G401.6 (cell line): ENCODE results near the gene GSTA3.
"Not testable (repeated sequence)": the region's sequence is repeated elsewhere in the genome, so short reads cannot be mapped to it uniquely, and the experiment has no call there.

Source experiments
- FAIRE-seq: peaks from 2 replicates; lab custom pipeline; 2012; peaks lifted over from hg19 to GRCh38; lab: Jason Lieb, UNC

The GSTA3 gene

DNA sequence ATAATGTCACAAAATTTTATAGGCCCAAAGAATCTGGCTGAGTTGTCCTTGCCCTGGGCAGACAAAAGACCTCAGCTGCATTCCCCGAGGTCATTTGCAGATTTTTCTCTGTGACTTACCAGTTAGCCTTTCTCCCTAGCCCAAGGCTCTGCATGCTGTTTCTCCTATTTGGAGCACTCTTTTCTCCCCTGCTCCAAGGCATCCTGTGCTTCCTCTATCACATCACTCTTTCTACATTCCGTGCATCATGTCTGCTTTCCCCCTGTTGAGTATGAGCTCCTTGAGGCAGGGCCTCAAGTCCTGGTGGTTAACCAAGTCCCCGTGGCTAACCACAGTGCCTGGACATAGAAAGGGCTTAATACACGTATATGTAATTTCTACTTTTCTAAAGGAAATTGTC, 593 bp upstream of the GSTA3 start:
- no peak for FAIRE-seq

GRCh38 chr6:52909131-52909530, 367 bp downstream of the GSTA3 start:
- FAIRE-seq: no peak

DNA sequence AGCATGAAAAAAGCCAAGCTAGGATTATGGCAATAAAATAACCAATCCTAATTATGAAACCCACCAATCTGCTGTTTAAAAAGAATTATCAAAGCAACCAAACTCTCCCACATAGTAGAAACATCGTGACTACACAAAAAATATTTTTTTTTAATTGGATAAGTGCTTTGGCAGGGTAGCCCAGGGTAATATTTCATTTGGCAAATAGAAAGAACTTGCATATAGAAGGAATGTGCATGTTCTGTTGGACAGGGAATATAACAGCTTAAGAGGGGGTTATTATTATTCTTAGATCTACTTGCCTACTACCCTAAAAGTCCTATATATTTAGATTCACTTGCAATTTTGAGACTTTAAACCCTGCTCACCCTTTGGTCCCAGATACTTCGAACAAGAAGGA, 972 bp downstream of the GSTA3 start:
- FAIRE-seq: no peak

- FAIRE-seq: no peak
These were observed 4.8 kb downstream of the GSTA3 start for GRCh38 chr6:52904562-52905279.

- no peak for FAIRE-seq
These were observed 9.0 kb downstream of the GSTA3 start for GRCh38 chr6:52900536-52900935.

DNA sequence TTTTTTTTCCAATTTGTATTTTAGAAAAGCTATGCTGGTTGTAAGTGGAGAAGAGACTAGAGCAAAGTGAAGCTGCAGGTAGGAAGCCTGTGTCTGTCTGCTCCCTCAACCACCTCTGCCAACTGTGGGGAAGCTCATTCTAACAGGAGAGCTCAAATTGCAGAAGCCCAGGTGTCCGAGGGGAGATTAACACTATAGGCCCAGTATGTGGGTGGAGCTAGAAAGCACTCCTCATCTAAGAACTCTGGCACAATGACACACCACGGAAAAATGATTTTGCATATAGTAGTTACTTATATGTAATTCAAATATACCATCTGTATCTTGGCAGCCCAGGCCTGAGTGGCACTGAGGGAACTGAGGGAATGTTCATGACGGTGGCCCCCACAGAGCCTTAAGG, 13.7 kb downstream of the GSTA3 start:
- not testable (repeated sequence) for FAIRE-seq

- no peak for FAIRE-seq
These were observed 15.2 kb downstream of the GSTA3 start for GRCh38 chr6:52894285-52894684.

DNA sequence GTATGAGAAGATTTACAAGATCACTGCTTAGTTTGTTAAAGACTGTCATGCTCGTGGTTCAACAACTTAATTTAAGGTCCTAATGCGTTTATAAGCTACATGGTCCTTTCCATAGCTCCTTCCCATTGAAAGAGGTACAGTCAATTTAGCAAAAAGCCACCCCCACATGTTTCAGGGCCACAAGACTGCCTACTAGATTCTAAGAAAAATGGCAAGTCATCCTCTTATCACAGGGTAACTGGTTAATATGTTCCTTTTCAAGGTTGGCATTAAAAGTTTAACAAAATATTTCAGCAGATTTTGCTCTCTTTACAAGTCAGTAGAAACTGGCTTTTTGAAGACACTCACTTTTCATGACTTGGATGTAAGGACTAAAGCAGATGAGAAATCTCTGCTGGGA, 15.7 kb downstream of the GSTA3 start:
- no peak for FAIRE-seq

- FAIRE-seq: no peak
These were observed 16.3 kb downstream of the GSTA3 start for GRCh38 chr6:52893221-52893620.

DNA sequence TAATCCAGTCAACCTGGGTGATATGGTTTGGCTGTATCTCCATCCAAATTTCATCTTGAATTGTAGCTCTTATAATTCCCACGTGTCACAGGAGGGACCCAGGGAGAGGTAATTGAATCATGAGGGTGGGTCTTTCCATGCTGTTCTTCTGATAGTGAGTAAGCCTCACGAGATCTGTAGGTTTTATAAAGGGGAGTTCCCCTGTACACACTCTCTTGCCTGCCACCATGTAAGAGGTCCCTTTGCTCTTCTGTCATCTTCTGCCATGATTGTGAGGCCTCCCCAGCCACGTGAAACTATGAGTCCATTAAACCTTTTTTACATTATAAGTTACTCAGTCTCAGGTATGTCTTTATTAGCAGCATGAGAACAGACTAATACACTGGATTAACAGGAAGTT, 19.5 kb downstream of the GSTA3 start:
- no peak for FAIRE-seq

DNA sequence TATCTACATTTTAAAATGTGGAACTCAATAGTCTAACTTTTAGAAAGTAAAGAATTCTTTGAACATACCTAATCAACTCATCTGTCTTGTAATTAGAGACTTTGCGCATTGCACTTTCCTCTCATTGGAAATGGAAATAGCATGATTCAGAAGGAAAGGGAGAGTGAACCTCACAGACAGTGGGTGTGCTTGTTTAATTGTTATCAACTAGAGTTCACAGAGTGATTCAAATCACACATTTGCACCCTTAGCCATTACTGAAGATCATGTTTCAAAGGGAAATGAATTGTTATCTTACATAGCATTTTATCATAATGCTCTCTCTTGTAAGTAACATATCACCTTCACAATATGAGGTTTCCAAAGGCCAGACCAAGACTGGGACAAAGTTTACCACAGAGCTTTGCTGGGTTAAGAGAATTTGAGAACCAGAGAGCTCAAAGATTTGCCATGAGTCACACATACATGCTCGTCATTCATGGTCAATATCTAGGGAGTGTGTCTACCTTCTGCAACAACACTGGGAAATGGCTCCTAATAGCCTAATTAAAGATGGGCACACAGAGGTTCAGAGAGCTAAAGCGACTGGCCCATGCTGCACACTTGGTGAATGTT, 21.5 kb downstream of the GSTA3 start:
- no peak for FAIRE-seq

DNA sequence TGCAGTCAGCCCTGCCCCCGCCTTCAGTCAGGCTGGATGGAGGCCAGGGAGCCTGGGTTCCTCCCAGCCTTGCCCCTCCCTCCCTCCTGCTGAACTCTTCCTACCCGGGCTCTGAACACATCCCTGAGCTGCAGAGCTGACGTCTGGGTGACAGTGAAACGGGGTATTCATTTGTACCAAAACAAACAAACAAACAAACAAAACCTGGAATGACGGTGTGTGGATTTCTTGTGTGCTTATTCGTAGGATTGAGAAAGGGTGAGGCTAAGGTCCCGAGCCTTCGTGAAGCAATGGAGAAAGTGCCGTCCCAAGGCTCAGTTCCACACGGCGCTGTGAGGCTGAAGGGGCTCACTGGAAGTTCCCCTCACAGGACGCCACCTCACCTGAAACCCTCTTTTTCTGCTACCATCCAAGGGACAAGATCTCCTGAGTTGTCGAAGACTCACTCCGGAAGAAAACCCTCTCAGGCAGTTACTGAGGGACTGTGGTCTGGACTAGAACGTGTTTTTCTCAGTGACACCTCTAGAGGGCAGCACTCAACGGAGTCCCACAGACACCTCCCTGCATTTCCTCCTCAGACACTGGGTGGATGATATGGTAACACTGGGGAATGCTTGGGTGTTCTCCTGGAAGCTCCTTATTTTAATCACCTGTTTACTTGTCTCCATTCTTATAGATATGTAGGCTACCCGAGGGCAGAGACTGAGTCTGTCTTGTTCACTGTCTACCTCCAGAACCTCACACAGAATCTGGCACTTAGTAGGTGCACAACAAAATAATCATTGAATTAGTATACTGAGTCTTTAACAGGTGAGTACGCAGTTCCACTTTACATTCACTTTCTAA, 27.3 kb downstream of the GSTA3 start:
- FAIRE-seq: peak; percentile 46

- no peak for FAIRE-seq
These were observed 27.9 kb downstream of the GSTA3 start for GRCh38 chr6:52881662-52881995.

DNA sequence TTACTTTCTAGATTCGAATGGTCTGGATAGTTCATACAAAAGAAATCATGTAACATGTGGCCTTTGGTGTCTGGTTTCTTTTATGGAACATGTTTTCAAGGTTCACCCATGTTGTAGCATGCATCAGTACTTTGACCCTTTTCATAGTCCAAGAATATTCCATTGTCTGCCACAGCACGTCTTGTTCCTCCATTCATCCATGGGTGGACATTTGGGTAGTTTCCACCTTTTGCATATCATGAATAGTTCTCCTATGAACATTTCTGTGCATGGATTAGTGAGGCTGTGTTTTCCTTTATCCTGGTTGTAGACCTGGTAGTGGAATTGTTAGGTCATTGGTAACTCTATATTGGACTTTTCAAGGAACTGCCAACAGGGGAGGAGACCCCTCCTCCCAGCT, 31.7 kb downstream of the GSTA3 start:
- no peak for FAIRE-seq

- FAIRE-seq: no peak
These were observed 32.3 kb downstream of the GSTA3 start for GRCh38 chr6:52877168-52877567.

GRCh38 chr6:52876056-52876787, 33.3 kb downstream of the GSTA3 start:
- no peak for FAIRE-seq

GRCh38 chr6:52872031-52872430, 37.5 kb downstream of the GSTA3 start:
- no peak for FAIRE-seq

DNA sequence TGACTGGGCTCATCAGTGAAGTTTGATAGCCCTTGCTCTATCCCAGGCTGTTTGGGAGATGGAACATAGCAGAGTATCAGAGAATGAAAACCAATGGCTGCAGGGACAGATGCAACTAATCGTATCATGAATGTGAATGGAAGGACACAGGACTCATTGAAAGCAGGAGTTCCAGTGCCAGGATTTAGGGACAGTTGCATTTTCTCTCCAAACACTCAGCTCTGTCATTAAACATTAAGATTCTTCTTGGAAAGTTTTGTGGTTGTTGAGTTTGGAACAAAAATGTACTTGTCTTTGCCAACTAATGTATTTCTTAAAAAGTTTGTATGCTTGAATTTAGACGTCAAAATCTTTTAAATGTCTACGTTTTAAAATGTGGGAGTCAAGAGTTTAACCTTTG, 37.9 kb downstream of the GSTA3 start:
- no peak for FAIRE-seq

DNA sequence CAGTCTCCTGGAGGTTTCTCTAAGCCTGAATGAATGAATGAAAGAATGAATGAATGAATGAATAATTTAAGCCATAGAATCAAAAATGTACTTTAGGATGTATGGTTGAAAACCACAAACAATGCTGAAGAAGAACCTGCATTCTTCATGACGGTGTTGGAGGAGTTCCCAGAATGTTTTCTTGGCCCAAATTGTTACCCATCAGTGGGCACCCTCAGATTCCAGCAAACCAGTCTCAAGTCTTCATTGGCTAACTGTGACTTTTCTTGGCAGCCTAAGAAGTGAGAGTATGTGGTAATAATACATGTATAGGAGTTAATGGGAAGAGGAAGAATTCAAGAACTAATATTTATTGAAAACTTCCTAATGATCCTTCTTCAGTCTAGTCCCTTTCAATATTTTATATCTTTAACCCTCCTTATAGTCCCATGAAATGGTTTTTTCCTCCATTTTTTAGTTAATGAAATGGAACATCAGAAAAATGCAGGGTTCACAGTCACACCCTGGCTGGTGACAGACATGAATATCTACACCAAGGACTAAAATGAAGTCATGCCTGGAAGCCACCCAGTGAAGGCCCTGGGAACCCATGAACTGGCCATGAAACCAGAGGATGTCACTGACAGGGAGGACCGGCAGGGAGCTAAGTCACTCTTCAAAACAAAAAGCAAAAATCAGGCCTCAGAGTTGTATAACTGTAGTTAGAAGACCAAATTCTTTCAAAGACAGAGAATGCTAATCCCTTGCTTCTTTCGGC, 39.0 kb downstream of the GSTA3 start:
- not testable (repeated sequence) for FAIRE-seq

DNA sequence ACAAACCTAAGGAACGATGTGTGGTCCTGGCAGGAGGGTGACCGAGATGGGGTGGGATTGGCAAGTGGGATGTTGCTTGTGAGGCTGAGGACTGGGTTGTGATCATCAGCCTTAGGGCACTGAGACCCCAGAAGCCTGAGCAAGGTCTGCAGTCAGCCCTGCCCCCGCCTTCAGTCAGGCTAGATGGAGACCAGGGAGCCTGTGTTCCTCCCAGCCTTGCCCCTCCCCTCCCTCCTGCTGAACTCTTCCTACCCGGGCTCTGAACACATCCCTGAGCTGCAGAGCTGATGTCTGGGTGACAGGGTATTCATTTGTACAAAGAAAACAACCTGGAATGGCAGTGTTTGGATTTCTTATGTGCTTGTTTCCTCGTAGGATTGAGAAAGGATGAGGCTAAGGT, 40.6 kb downstream of the GSTA3 start:
- not testable (repeated sequence) for FAIRE-seq

DNA sequence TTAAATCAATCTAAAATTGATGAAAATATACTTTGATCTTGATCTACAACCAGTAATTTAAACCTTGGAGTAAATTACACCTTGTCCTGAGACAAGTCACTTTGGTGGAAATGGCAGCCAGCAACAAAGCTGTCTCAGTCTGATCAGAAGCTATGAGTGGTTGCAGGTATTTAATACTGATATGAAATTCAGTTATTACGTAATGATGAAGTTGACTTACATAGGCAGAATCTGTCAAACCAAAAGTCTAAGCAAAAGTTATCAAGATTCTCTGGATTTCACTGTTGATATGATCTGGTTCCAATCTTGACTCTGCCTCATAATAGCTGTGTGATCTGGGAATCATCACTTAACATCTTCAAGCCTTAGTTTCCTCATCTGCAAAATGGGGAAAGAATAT, 41.3 kb downstream of the GSTA3 start:
- FAIRE-seq: no peak

DNA sequence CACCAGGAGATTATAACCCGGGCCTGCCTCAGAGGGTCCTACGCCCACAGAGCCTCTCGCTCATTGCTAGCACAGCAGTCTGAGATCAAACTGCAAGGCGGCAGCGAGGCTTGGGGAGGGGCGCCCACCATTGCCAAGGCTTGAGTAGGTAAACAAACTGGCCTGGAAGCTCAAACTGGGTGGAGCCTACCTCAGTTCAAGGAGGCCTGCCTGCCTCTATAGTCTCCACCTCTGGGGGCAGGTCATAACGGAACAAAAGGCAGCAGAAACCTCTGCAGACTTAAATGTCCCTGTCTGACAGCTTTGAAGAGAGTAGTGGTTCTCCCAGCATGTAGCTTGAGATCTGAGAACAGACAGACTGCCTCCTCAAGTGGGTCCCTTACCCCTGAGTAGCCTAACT, 48.3 kb downstream of the GSTA3 start:
- FAIRE-seq: not testable (repeated sequence)
